ENCODE data around the gene PEX12.
"Not testable (repeated sequence)": the region's sequence is repeated elsewhere in the genome, so short reads cannot be mapped to it uniquely, and the experiment has no call there.

The PEX12 gene

DNA sequence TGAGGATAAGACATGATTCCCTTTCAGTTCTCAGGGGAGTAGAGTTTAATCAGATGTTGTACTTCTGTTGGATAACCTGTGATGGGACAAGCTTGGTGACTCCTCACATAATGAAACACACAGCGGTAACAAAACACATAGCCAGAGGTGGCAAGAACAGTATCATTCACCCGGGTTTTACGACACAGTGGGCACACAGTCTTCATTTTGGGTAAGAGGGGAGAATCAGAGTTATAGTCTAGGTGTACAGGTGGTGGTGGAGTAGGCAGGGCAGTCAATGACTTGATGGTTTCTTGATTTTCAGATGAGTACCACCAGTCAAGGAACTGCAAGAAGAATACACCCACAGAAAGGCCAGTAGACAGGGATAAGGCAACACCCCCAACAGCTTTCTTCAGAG is 2.6 kb downstream of the PEX12 start:
- DNase-seq, result no peak

DNA sequence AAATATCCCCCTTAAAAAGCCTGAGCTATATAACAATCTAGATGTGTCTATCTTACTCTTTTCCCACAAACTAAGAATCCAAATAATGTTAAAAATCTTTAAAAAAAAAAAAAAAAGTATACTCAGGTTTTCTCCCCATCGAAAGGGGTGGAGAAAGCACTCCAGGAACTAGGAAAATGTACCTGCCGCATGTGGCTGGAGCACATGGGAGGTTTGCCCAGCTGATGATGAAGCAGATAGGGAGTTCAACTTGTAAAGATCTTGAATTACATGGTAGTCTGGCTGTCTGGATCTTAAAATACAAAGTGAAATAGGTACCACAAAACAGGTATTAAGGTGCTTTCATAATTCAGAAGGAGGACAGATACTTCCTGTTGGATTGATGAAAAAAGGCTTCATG is 9.0 kb downstream of the PEX12 start:
- DNase-seq, result no peak

DNA sequence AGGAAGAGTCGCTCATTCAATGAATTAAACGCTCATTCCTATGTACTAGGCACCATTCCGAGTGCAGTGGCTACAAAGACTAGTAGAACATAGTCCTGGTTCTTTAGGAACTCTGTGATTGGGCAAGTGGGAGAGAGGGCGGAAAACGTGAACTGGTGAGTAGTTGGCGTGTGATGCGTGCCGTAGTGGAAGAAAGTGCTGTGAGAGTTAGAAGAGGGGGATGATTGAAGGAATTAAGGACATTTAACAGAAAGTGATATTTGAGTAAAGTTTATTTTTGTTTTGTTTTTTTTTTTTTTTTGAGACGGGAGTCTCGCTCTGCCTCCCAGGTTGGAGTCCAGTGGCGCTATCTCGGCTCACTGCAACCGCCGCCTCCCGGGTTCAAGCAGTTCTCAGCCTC is 9.8 kb downstream of the PEX12 start:
- peak; percentile 36 for DNase-seq

DNA sequence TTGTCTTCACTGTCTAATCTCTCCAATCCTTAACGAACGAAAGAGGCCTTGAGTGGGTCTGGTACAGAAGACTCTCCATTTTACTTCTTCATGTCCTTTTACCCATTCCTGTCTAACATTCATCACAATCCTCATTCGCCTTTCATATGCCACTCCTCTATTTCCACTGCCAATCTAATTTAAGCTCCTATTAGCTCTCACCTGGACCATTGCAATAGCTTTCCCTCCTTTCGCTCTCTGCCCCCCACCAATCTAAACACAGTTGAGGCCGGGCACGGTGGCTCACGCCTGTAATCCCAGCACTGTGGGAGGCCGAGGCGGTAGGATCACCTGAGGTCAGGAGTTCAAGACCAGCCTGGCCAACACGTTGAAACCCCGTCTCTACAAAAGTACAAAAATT is 11.4 kb downstream of the PEX12 start:
- DNase-seq, result no peak

DNA sequence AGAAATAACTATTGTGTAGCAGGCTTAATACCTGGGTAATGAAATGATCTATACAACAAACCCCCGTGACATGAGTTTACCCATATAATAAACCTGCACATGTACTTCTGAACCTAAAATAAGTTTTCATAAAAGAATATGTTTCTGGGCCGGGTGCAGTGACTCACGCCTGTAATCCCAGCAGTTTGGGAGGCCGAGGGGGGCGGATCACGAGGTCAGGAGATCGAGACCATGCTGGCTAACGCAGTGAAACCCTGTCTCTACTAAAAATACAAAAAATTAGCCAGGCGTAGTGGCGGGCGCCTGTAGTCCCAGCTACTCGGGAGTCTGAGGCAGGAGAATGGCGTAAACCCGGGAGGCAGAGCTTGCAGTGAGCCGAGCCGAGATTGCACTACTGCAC is 15.2 kb downstream of the PEX12 start:
- not testable (repeated sequence) for DNase-seq

DNA sequence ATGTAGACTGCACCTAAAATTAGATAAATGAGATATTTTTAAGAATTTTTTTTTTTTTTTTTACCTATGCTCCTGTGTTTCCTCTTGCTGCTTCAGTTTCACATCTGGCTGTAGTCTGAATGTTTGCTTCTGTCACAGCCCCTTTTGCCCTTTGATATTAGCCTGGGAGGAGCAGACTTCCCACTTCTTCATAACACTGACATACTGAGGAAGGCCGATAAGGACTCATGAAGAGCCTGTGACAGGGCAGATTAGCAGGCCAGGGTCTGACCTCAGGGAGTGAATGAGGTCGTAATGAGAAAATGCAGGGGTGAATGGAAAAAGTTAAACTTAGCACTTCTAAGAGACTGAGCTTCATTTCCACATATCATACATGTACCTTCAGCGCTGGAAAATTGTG is 17.7 kb downstream of the PEX12 start, which contains the start of gene SLFN14:
TSS of gene SLFN14 (minus strand) at position 117 of the 400 bp plus-strand sequence. CDS start 2,757 bp downstream, outside the sequence.
- no peak for DNase-seq

DNA sequence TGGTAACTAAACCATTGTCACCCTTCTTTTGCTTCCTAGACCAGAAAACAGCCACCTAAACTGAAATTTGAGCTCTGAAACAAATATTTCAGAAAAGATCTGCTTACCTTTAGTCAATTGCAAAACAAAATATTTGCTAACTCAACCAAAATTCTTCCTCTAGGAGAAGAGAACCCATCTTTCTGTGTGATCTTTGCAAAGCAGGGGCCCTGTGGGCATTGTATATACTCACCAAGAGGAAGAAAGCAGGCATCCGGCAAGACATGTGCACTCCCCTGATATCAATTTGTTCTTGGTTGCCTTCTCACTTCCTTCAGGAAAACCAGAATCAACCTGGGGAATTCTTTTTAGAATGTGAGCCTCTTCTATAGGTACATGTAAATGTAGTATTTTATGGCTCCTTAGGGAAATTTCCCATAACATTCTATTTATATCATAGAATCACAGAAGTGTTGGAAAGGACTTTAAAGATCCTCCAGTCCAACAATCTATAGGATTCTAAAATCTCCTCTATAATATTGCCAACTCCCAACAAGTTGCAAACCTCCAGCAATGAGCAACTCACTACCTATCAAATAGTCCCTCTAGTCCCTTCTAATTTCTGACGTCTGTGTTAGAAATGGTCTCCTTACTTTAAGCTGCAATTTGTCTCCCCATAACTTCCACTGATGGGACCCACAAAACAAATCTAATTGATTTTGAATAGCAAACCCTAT is 18.7 kb downstream of the PEX12 start:
- DNase-seq, result no peak

DNA sequence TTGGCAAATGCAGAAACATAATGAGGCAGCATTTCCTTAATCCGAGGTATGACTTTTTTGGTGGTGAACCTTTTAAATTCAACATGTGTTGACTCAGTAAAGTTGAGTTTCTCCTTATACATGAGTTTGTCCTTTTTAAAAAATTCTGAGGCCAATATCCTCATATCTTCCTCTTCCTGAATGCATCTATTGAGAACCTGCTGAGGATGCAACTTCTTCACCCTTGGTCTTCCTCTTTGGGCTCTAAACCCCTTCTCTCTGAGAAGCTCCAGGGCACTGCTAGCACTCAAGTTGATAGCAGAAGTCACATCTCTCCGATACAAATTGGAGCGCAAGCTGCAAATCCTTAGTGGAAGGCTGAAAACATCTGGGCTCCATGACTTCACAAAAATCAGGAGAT is 21.0 kb downstream of the PEX12 start:
- no peak for DNase-seq

DNA sequence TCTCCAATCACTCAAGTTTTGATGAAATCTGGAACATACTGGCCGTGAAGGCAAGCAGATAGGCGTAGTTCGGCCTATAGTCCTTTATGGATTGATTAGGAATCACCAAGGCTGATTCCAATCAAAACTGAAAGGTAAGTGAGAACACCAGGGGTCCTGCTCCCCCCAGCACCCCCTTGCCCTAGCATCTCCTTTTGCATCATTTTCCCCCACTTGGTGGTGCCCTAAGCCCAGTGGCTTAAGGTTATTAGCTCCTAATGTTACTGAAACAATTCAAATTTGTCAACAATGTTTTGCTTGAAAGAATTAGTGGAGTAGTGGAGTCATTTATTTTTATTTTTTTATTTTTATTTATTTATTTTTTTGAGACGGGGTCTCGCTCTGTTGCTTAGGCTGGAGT is 22.7 kb downstream of the PEX12 start:
- DNase-seq, result no peak

DNA sequence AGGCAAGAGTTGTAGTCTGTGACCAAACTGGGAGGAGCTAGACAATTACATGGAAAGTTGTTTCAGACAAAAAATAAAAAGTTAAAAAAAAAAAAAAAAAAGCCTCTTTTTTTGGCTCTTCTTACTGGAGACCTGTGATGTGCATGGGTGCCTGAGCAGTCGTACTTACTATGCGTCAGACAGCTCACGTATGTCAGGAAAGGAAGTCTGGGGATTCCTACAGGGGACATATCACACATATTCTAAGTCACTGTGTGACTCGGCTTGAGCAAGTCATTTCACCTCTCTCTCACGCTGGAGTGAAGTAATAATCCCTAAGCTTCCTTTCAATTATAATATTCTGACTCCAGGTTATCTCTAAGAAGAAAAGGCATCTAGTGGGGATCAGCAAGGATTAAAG is 23.7 kb downstream of the PEX12 start:
- no peak for DNase-seq

DNA sequence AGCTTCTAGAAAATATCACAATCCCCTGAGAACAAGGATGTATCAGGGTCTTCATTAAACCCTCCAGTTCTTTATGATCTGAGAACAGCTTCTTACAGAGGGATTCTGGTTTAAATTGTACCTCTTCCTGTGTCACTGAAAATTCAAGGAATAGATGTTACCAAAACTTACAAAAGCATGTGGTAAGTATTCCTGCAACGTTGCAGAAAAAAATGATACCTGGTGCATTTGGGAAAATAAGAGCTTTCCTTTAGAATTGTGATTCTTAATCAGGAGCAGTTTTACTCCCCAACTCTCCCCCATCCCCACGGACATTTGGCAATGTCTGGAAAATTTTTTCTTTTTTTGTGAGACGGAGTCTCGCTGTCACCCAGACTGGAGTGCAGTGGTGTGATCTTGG is 25.1 kb downstream of the PEX12 start:
- no peak for DNase-seq

DNA sequence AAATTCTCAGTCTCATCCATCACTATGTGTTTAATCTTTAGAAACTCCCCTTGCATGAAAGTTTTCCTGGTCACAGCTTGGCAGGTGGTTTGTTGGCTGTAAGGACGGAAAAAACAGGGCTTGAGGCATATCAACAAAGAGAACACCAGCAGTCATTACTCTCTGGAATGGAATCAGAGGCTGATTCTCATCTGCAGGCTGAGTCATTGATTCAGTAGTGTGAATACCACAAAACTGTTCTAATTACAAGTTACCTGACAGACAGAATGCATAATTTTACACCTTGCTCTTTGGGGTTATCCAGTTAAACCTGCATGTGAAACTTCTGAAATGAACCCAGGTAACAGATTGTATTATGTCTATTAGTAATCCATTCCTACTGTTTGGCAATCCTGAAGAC is 29.4 kb downstream of the PEX12 start:
- no peak for DNase-seq

DNA sequence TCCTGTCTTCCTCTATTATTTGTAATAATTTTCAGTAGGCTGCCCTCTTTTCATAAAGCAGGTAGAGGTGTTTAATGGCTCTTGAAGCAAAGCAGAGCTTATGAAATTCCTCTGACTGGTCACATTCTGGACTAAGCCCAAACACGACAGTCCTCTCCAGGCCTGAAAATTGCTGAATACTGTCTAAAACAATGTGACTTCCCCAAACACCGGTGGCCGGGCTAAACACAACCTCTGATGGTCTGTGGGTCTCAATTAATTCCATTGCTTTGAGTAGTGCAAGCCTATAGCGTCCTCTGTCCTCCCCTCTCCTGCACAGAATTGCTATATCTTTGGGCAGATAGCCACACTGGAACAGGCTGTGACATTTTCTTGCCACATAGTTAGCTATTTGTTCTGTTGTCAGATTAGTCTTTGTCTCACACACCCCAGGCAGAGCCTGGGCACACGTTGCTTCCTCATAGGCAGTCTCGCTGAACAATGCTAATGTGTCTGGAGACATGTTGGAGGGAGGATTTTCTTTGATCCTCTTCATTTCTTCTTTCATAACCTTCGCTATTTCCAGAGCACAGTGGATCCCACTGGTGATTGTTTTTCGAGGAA is 30.1 kb downstream of the PEX12 start:
- DNase-seq, result peak; percentile 19

DNA sequence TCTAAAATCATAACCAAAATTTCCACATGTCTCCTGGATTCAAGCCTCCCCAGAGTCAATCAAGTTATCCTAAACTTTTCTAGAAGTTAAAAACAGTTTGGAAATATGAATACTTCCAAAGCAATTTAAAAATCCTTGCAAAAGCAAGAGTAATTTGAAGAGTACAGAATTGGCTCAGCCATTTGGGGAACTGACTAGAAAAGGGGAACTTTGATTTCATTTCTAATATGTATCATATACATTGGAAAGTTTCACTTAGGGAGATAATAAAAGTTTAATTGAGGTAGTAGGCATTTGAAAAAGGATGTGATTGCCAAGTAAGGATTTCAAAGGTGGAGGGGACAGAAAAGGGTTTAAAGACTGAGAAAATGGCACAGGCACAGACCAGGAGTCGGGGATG is 31.9 kb downstream of the PEX12 start:
- DNase-seq, result peak; percentile 30

DNA sequence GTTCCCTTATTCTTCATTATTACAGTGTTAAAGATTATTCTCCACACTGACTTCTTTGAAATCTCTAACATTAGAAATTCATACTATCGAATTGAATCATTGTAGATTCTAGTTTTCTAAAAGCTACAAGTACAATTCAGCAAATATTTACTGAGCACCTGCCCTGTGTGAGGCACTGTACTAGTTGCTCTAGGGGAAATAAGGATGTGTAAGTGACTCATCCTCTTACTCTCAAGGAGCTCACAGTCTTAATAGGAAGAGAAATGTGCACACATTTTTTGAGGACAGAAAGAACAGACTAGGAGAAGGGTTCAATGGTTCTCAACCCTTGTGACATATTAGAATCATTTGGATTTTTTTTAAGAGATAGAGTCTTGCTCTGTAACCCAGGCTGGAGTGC is 33.2 kb downstream of the PEX12 start:
- no peak for DNase-seq

DNA sequence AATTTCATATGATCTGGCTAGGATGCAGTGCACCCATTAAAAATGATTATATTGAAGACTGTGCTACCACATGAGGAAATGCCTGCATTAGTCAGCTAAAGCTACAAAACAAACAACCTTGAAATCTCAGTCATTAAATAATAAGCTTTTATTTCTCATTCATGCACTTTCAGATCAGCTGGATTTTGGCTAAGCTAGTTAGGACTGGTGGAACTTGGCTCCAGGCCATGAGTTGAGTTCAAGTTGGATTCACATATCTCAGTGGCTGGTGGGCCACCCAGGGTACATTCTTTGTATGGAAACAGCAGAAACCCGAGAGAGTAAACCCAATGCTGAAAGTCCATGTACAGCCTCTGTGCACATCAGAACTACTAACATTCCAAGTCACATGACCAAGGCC is 34.5 kb downstream of the PEX12 start:
- DNase-seq, result no peak

DNA sequence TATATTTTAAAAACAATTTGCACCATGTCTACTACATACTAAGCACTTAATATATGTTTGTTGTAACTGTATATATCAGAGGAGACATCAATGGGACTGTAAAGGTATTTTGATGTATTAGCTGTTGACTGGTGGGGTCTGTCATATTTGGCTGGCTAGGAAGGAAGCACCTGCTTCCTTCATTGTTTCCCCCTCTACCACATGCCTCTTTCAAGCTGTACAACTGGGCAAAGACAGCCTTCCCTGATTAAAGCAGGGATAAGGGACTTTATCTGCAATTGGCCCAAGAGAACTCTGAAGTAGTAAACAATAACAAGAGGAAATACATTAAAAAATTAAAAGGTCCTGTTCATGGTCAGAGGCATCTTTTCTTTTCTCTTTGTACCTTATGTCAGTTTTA is 35.4 kb downstream of the PEX12 start:
- no peak for DNase-seq

DNA sequence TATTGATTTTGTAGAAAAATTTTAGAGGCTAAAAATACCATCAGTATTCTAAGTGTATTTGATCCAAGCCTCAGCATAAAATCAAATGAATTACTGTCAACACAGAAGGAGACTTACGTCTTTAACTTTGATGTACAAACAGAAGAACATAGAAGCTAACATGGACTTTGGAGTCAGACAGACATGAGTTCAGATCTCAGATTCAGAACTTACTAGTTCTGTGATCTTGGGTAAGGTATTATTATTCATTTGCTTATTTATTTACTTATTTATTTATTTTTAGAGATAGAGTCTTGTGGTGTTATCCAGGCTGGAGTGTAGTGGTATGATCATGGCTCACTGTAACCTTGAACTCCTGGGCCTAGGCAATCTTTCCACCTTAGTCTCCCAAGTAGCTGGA is 36.9 kb downstream of the PEX12 start:
- DNase-seq, result no peak

DNA sequence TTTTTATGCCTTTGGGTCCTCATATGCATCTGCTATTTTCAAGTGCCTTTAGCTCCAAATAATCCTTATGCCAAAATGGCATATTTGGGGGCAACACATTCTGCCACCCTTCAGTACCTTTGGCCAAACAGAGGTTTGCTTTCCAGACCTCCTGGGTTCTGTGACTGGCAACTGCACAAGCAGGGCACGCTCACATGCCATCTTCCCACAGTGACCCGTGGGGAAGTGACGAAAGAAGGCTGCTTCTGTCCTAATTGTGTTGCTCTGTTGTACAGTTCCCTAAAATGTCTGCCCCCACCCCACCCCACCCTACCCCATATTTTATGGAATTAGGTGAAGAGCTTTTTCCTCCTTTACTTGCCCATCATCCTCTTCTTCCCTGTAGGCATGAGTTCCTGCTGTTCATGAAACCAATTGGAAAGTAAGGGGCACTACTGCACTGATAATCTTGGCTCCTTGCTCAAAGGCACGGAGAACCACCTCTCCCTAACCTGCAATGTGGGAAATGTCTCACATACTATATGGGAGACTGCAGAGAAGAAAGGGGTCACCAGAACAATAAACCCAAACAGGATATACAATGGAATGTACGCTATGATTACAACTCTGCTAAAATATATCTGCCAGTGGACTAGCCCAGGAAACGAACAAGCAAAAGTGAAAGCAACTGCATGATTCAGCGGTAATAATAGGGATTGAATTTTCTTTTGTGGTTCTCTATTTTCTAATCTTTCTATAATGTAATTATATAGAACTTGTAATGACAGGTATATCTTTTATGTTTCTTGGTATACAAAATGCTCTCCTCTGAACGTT is 37.6 kb downstream of the PEX12 start:
- peak; percentile 70 for DNase-seq

DNA sequence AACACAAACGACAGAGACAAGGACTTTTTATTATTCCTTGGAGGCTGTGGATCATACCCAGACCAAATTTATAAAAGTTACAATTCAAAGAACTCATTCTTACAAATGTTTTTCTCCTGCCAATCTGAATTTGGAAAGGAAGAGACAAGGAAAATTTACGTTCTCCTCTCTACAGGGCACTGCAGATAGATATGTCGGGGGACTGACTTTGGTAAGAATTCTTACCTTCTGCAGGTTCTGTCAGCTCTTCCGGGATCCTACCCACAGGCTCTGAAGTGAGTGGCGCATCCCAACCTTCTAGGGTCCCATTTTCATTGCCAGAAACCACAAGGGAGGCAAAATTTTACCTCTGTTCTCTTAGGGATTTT is 38.7 kb downstream of the PEX12 start:
- DNase-seq, result no peak

DNA sequence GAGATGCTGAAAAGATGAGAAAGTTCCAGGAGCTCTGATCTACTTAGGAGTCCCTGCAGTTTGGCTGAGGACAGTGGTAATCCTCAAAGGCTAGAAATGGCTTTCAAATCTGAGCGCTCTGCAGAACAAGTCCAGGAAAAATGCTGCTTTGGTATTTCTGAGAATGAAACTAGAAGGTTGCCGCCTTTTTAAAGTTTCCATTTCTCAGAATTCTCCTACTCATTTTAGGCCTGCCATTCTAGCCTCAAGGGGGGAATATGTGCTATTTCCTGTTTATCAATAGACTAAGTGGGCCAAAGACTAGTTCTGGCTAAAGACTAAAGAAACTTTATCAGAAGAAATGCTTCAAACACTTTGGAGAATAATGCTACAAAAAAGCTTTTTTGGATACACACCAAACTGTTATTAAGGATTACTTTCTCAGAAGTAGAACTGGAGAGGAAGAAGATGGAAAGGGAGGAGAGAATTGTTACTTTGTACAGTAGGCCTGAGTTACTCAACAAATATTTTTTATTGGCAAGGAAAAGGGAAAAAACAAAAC is 40.7 kb downstream of the PEX12 start, which contains the start of gene SLFN12L:
TSS of gene SLFN12L (minus strand) at position 78 of the 541 bp plus-strand sequence. CDS start 15,314 bp downstream, outside the sequence.
- DNase-seq, result peak; percentile 86

DNA sequence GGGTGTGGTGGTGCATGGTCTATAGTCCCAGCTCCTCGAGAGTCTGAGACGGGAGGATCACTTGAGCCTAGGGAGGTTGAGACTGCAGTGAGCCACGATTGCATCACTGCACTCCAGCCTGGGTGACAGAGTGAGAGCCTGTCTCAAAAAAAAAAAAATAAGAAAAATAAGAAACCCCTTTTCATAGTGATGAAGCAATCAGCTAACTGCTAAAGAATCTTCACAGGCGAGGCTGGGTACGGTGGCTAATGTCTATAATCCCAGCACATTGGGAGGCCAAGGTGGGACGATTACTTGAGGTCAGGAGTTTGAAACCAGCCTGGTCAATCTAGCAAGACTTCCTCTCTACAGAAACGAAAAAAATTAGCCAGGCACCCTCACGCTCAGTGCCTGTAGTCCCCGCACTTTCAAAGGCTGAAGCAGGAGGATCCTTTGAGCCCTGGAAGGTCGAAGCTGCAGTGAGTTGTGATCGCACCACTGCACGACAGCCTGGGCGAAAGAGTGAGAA is 41.7 kb downstream of the PEX12 start:
- DNase-seq, result peak; percentile 88

DNA sequence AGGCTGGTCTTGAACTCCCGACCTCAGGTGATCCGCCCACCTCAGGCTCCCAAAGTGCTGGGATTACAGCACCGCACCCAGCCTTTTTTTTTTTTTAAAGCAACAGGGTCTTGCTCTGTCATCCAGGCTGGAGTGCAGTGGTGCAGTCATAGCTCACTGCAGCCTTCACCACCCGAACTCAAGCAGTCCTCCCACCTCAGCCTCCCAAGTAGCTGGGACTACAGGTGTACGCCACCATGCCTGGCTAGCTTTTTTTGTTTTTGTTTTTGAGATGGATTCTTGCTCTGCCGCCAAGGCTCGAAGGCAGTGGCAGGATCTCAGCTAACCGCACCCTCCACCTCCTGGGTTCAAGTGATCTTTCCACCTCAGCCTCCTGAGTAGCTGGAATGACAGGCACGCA is 43.0 kb downstream of the PEX12 start:
- DNase-seq, result not testable (repeated sequence)

All from MV-4-11 (cell line).